ENCODE data around the gene SORCS2. TPM values are rescaled to one million over a fixed set of nuclear protein-coding genes. Genes with fewer than 3 reads are reported as not detected.
A peak's percentile ranks its signal among the peaks of the same experiment; 100 is the strongest.

The SORCS2 gene
- total RNA-seq, 4 donors from 2014 or later = 0.53 to 9.9 (median 0.90) TPM

DNA sequence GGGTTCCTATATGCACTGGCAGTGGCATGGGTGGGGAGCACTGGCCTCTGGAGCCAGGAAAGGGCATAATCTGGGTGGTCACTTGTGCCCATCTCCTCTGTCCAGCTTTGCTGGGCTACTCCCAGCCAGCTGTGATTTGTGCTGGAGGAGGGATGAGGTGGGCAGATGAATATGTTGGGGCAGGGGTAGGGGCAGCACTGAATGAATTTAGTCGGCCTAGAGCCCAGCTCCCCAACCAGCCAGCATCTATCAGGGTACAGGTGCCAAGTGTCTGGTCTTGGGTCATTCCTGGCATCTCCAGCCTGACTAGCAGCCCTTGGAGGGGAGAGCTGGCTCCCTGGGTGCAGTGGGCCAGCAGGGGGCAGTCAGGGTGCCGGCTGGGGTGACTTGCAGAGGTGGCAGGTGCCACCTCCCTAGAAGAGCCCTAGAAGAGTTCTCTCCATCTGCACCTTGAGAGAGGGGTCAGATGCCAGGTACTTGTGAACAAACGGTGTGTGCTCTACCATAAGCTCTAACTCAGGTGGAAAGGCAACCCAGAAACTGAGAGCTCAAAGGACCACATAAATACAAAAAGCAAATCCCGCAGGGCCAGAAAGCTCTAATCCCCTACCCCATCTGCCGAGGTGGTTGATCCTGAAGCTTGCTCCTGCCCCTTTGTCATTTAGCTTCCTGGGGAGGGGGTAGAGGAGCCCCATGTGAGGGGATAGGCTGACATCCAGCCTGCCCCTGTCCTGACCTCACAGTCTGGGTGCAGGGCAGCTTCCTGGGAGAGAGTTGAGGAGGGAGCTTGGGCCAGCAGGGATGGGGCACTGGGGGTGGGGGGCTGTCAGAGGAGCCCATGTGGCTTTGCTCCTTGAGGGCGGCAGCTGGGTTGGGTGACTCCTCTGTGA, 2.2 kb downstream of the SORCS2 start:
- peaks cover 0 to 10% of the 10 kb centered on the region in 2 donors for H3K27me3 ChIP-seq
- DNase-seq = peak in 1 of 3 donors; percentile 33

GRCh38 chr4:7195141-7195515, 2.8 kb downstream of the SORCS2 start:
- Histone ChIP-seq H3K27me3 (peaks cover 0 to 10% of the 10 kb centered on the region in 2 donors), H3K4me1 (peaks cover 0 to 9% (median 2%) of the 10 kb centered on the region in 4 donors), H3K27ac (no peak overlapping the region), H3K36me3 (no peaks in the 10 kb centered on the region), H3K9me3 (no peaks in the 10 kb centered on the region), H3K4me3 (no peak overlapping the region)
- TF ChIP-seq, protein P1, sequence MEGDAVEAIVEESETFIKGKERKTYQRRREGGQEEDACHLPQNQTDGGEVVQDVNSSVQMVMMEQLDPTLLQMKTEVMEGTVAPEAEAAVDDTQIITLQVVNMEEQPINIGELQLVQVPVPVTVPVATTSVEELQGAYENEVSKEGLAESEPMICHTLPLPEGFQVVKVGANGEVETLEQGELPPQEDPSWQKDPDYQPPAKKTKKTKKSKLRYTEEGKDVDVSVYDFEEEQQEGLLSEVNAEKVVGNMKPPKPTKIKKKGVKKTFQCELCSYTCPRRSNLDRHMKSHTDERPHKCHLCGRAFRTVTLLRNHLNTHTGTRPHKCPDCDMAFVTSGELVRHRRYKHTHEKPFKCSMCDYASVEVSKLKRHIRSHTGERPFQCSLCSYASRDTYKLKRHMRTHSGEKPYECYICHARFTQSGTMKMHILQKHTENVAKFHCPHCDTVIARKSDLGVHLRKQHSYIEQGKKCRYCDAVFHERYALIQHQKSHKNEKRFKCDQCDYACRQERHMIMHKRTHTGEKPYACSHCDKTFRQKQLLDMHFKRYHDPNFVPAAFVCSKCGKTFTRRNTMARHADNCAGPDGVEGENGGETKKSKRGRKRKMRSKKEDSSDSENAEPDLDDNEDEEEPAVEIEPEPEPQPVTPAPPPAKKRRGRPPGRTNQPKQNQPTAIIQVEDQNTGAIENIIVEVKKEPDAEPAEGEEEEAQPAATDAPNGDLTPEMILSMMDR (IDR thresholded peaks at IDR 0.05) = no peak
- TF ChIP-seq POLR2A (IDR thresholded peaks at IDR 0.05) = no peak
- DNase-seq = peak in 1 of 3 donors; percentile 30

More for the DNA sequence above, 2.2 kb downstream of the SORCS2 start:
- TF ChIP-seq, protein P1 (IDR thresholded peaks at IDR 0.05) = peak in 1 of 6 experiments; percentile 13
- no peak for TF ChIP-seq POLR2A (IDR thresholded peaks at IDR 0.05)
- no peaks in the 10 kb centered on the region for H3K9me3 ChIP-seq
- no peaks in the 10 kb centered on the region for H3K36me3 ChIP-seq
- no peak overlapping the region for H3K27ac ChIP-seq
- H3K4me1 ChIP-seq = peaks cover 0 to 9% (median 2%) of the 10 kb centered on the region in 4 donors
- H3K4me3 ChIP-seq = no peak overlapping the region

- DNase-seq = peak in 1 of 3 donors; percentile 13
- TF ChIP-seq, protein P1 (IDR thresholded peaks at IDR 0.05) = no peak
- no peak for TF ChIP-seq POLR2A (IDR thresholded peaks at IDR 0.05)
- Histone ChIP-seq H3K4me3 (no peak overlapping the region), H3K27me3 (peaks cover 0 to 10% of the 10 kb centered on the region in 2 donors), H3K4me1 (peaks cover 0 to 9% (median 2%) of the 10 kb centered on the region in 4 donors), H3K36me3 (no peaks in the 10 kb centered on the region), H3K9me3 (no peaks in the 10 kb centered on the region), H3K27ac (no peak overlapping the region)
Observed at GRCh38 chr4:7195546-7196287, 3.4 kb downstream of the SORCS2 start.

DNA sequence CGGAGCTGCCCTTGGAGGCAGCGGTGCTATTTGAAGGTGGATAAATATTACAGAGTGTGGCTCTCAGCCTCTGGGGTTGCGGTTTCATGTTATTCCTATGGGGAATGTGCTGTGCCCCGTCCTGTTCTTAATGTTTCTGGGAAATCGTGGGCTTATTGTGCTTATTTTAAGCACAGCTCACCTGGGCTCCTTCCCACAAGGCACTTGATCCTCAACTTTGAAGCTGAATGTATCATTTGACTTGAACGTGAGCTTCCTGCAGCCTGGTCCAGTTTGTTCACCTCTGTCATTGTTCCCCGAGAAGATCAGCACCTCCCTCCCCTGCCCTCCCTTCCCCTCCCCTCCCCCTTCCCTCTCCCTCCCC, 3.9 kb downstream of the SORCS2 start:
- Histone ChIP-seq H3K27ac (no peak overlapping the region), H3K9me3 (no peaks in the 10 kb centered on the region), H3K27me3 (peaks cover 0 to 10% of the 10 kb centered on the region in 2 donors), H3K4me1 (peaks cover 0 to 9% (median 2%) of the 10 kb centered on the region in 4 donors), H3K4me3 (no peak overlapping the region), H3K36me3 (no peaks in the 10 kb centered on the region)
- TF ChIP-seq, protein P1 (IDR thresholded peaks at IDR 0.05) = no peak
- no peak for TF ChIP-seq POLR2A (IDR thresholded peaks at IDR 0.05)
- no peak for DNase-seq

GRCh38 chr4:7196736-7197135, 4.4 kb downstream of the SORCS2 start:
- Histone ChIP-seq H3K4me3 (no peak overlapping the region), H3K27ac (no peak overlapping the region), H3K27me3 (peaks cover 0 to 10% of the 10 kb centered on the region in 2 donors), H3K9me3 (no peaks in the 10 kb centered on the region), H3K36me3 (no peaks in the 10 kb centered on the region), H3K4me1 (peaks cover 0 to 9% (median 2%) of the 10 kb centered on the region in 4 donors)
- peak in 1 of 3 donors; percentile 5 for DNase-seq
- no peak for TF ChIP-seq POLR2A (IDR thresholded peaks at IDR 0.05)
- TF ChIP-seq, protein P1 (IDR thresholded peaks at IDR 0.05) = no peak

Measured in Peyer's patch (tissue), 4 donors.